OCI-LY7 (cell line): ENCODE results near the gene YLPM1.

Experiments used
- CTCF ChIP-seq: fragments of 200-600 bp; sonication (generic); conservative IDR thresholded peaks from 2 replicates; pipeline ENCODE4 v1.5.1; 2014; ENCODE audit warnings: mild to moderate bottlenecking, antibody characterized with exemption, low read length, moderate library complexity, mixed read lengths
- EZH2phosphoT487 ChIP-seq: fragments of 200-600 bp; sonication (generic); IDR thresholded peaks from 2 replicates; pipeline ENCODE4 v1.6.1; 2018; ENCODE audit warnings: low read depth, borderline replicate concordance, mild to moderate bottlenecking, mixed run types, antibody characterized with exemption, low read length, moderate library complexity, mixed read lengths

DNA sequence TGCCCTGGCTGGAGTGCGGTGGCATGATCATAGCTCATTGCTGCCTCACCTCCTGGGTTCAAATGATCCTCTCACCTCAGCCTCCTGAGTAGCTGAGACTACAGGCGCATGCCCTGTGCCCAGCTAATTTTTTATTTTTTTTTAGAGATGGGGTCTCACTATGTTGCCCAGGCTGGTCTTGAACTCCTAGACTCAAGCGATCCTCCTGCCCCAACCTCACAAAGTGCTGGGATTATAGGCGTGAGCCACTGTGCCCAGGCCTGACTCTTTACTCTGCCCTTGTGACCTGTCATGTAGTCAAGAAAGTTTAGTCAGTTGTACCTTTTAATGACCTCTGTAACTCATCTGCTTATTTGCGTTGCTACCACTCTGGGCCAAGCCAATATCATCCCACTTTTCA is 57.2 kb downstream of the YLPM1 start:
- TF ChIP-seq CTCF (no peak), EZH2phosphoT487 (no peak)
